NCI-H1048 (cell line): Measurements from ENCODE around the gene BHLHE23.

Experiments
- DNase-seq: peaks from one replicate; lab custom pipeline; 2025; lab: John Stamatoyannopoulos, UW

BHLHE23 gene

GRCh38 chr20:63009045-63009961 is 2.5 kb upstream of the BHLHE23 start:
- DNase-seq = no peak

- DNase-seq = no peak
These were observed 1.8 kb upstream of the BHLHE23 start for GRCh38 chr20:63008541-63009044.

GRCh38 chr20:63007646-63008488 is 1.1 kb upstream of the BHLHE23 start:
- no peak for DNase-seq

- DNase-seq = no peak
These were observed 539 bp upstream of the BHLHE23 start for GRCh38 chr20:63007360-63007645.

GRCh38 chr20:63005862-63006539 is 763 bp downstream of the BHLHE23 start:
- DNase-seq = no peak

- no peak for DNase-seq
These were observed 1.4 kb downstream of the BHLHE23 start for GRCh38 chr20:63005365-63005861.

GRCh38 chr20:63004607-63005364 is 2.0 kb downstream of the BHLHE23 start:
- no peak for DNase-seq

GRCh38 chr20:63003546-63003945 is 3.2 kb downstream of the BHLHE23 start:
- no peak for DNase-seq

GRCh38 chr20:63002511-63002910 is 4.3 kb downstream of the BHLHE23 start:
- no peak for DNase-seq

GRCh38 chr20:63000958-63001357 is 5.8 kb downstream of the BHLHE23 start:
- no peak for DNase-seq

GRCh38 chr20:63000036-63000435 is 6.7 kb downstream of the BHLHE23 start:
- no peak for DNase-seq

GRCh38 chr20:62999580-62999979 is 7.2 kb downstream of the BHLHE23 start:
- DNase-seq = no peak

- no peak for DNase-seq
These were observed 8.3 kb downstream of the BHLHE23 start for GRCh38 chr20:62998449-62998848.

GRCh38 chr20:62997417-62998035 is 9.2 kb downstream of the BHLHE23 start:
- no peak for DNase-seq

GRCh38 chr20:62996596-62996982 is 10.2 kb downstream of the BHLHE23 start:
- DNase-seq = no peak

GRCh38 chr20:62995898-62996595 is 10.7 kb downstream of the BHLHE23 start:
- no peak for DNase-seq

- DNase-seq = no peak
These were observed 11.3 kb downstream of the BHLHE23 start for GRCh38 chr20:62995481-62995880.

- no peak for DNase-seq
These were observed 11.9 kb downstream of the BHLHE23 start for GRCh38 chr20:62994869-62995281.

- DNase-seq = no peak
These were observed 12.8 kb downstream of the BHLHE23 start for GRCh38 chr20:62993856-62994494.

GRCh38 chr20:62991863-62992262 is 14.9 kb downstream of the BHLHE23 start:
- no peak for DNase-seq
